Trophoblast cell (in vitro differentiated cells and primary cell): ENCODE data around the gene GRID1.
A peak's percentile ranks its signal among the peaks of the same experiment; 100 is the strongest.

Experiments
- DNase-seq, 2 donors: peaks; one replicate each; pipeline ENCODE4 v3.0.0-alpha.2; 2016
- H2AFZ ChIP-seq: 2 replicates; pipeline ENCODE4 v1.6.1; 2013; ENCODE audit warnings: low read length, moderate library complexity, mild to moderate bottlenecking; ENCODE audit not compliant: insufficient read depth, poor library complexity
- H2AK5ac ChIP-seq: 2 replicates; pipeline ENCODE4 v1.6.1; 2013; ENCODE audit warnings: mild to moderate bottlenecking, low read length
- H2BK120ac ChIP-seq: 2 replicates; pipeline ENCODE4 v1.6.1; 2013; ENCODE audit warnings: low read length, mild to moderate bottlenecking, moderate library complexity; ENCODE audit not compliant: insufficient read depth, poor library complexity
- H2BK12ac ChIP-seq: 2 replicates; pipeline ENCODE4 v1.6.1; 2013; ENCODE audit warnings: mild to moderate bottlenecking, low read length, moderate library complexity
- H2BK5ac ChIP-seq: 2 replicates; pipeline ENCODE4 v1.6.1; 2013; ENCODE audit warnings: low read length, low read depth, moderate library complexity, mild to moderate bottlenecking; ENCODE audit not compliant: poor library complexity
- H3K14ac ChIP-seq: 2 replicates; pipeline ENCODE4 v1.6.1; 2013; ENCODE audit warnings: mild to moderate bottlenecking, low read length
- H3K18ac ChIP-seq: 2 replicates; pipeline ENCODE4 v1.6.1; 2013; ENCODE audit warnings: mild to moderate bottlenecking, low read length
- H3K23ac ChIP-seq: 2 replicates; pipeline ENCODE4 v1.6.1; 2013; ENCODE audit warnings: low read length
- H3K27ac ChIP-seq: 2 replicates; pipeline ENCODE4 v1.5.1; 2013; ENCODE audit warnings: low read depth, mild to moderate bottlenecking, inconsistent platforms, low read length, moderate library complexity
- H3K27me3 ChIP-seq: 2 replicates; pipeline ENCODE4 v1.6.1; 2013; ENCODE audit warnings: inconsistent platforms, mild to moderate bottlenecking, low read length, moderate library complexity; ENCODE audit not compliant: insufficient read depth
- H3K36me3 ChIP-seq, 2 experiments: 1 replicate in 1 of 2; 2 replicates in 1 of 2; pipeline ENCODE4 v1.6.1; 2013; ENCODE audit warnings: low read length in 2 of 2, mild to moderate bottlenecking in 2 of 2, moderate library complexity in 1 of 2; ENCODE audit not compliant: insufficient read depth in 2 of 2, control insufficient read depth in 1 of 2
- H3K4ac ChIP-seq: 2 replicates; pipeline ENCODE4 v1.6.1; 2013; ENCODE audit warnings: low read depth, mild to moderate bottlenecking, low read length, moderate library complexity
- H3K4me1 ChIP-seq, 2 experiments: 1 replicate in 1 of 2; 2 replicates in 1 of 2; pipeline ENCODE4 v1.6.1; 2013; ENCODE audit warnings: low read length in 2 of 2, mild to moderate bottlenecking in 2 of 2, moderate library complexity in 1 of 2; ENCODE audit not compliant: insufficient read depth in 2 of 2, control insufficient read depth in 1 of 2
- H3K4me2 ChIP-seq: 2 replicates; pipeline ENCODE4 v1.6.1; 2013; ENCODE audit warnings: inconsistent platforms, mild to moderate bottlenecking, low read length, moderate library complexity
- H3K4me3 ChIP-seq: 2 replicates; pipeline ENCODE4 v1.5.1; 2013; ENCODE audit warnings: mild to moderate bottlenecking, low read depth, low read length, inconsistent platforms
- H3K79me1 ChIP-seq: one replicate; pipeline ENCODE4 v1.6.1; 2013; ENCODE audit warnings: low read length
- H3K79me2 ChIP-seq: 2 replicates; pipeline ENCODE4 v1.6.1; 2013; ENCODE audit warnings: low read length, mild to moderate bottlenecking; ENCODE audit not compliant: control insufficient read depth, insufficient read depth, poor library complexity
- H3K9ac ChIP-seq: 2 replicates; pipeline ENCODE4 v1.6.1; 2013; ENCODE audit warnings: mild to moderate bottlenecking, low read length
- H3K9me3 ChIP-seq: 2 replicates; pipeline ENCODE4 v1.6.1; 2013; ENCODE audit warnings: low read depth, mild to moderate bottlenecking, control low read depth, inconsistent platforms, low read length; ENCODE audit not compliant: insufficient read depth
- H4K12ac ChIP-seq: 2 replicates; pipeline ENCODE4 v1.6.1; 2013; ENCODE audit warnings: low read depth, mild to moderate bottlenecking, low read length, moderate library complexity
- H4K8ac ChIP-seq: 2 replicates; pipeline ENCODE4 v1.6.1; 2013; ENCODE audit warnings: low read depth, mild to moderate bottlenecking, low read length, moderate library complexity
- H4K91ac ChIP-seq: one replicate; pipeline ENCODE4 v1.6.1; 2013; ENCODE audit warnings: low read depth, mild to moderate bottlenecking, low read length, moderate library complexity
- WGBS: extraction: QIAGEN DNeasy Blood & Tissue Kit; methylation state at CpG from one replicate; pipeline ENCODE4 v1.1.7; 2013; ENCODE audit warnings: missing lambda C conversion rate; ENCODE audit not compliant: insufficient read length, insufficient coverage; ENCODE audit errors: extremely low coverage; 5-methylcytosine and 5-hydroxymethylcytosine counted together

GRID1 gene

GRCh38 chr10:86343761-86344160, 22.8 kb downstream of the GRID1 start:
- Histone ChIP-seq H3K9ac (no peak overlapping the region), H2AFZ (no peak overlapping the region), H3K27ac (no peak overlapping the region), H3K9me3 (peaks cover 1% of the 10 kb centered on the region), H2BK120ac (no peak overlapping the region), H3K79me2 (no peaks in the 10 kb centered on the region), H4K91ac (no peak overlapping the region), H4K8ac (no peak overlapping the region), H3K4ac (no peak overlapping the region), H3K4me2 (no peak overlapping the region), H3K4me3 (no peak overlapping the region), H4K12ac (no peak overlapping the region), H3K27me3 (no peaks in the 10 kb centered on the region), H2BK12ac (no peak overlapping the region), H2BK5ac (no peak overlapping the region), H3K14ac (no peak overlapping the region), H3K36me3 (no peaks in the 10 kb centered on the region), H3K23ac (no peak overlapping the region), H3K18ac (no peak overlapping the region), H3K79me1 (no peaks in the 10 kb centered on the region), H3K4me1 (peaks cover 2 to 12% of the 10 kb centered on the region in 2 experiments), H2AK5ac (no peak overlapping the region)
- no CpG with 5 or more reads among the region's 7 CpGs for WGBS
- no peak for DNase-seq

GRCh38 chr10:86342111-86342863, 24.3 kb downstream of the GRID1 start:
- no peaks in the 10 kb centered on the region for H3K79me2 ChIP-seq
- no peak overlapping the region for H3K14ac ChIP-seq
- H3K27ac ChIP-seq: no peak overlapping the region
- H2AK5ac ChIP-seq: no peak overlapping the region
- H3K27me3 ChIP-seq: no peaks in the 10 kb centered on the region
- no peaks in the 10 kb centered on the region for H3K79me1 ChIP-seq
- H3K23ac ChIP-seq: no peak overlapping the region
- no peak overlapping the region for H3K4me2 ChIP-seq
- H2AFZ ChIP-seq: no peak overlapping the region
- H3K36me3 ChIP-seq: no peaks in the 10 kb centered on the region
- H3K9me3 ChIP-seq: peaks cover 1% of the 10 kb centered on the region
- no CpG with 5 or more reads among the region's 11 CpGs for WGBS
- no peak overlapping the region for H2BK120ac ChIP-seq
- H3K4ac ChIP-seq: no peak overlapping the region
- no peak overlapping the region for H4K91ac ChIP-seq
- H3K4me1 ChIP-seq: peaks cover 2 to 12% of the 10 kb centered on the region in 2 experiments
- H3K18ac ChIP-seq: no peak overlapping the region
- no peak overlapping the region for H3K4me3 ChIP-seq
- H2BK12ac ChIP-seq: no peak overlapping the region
- DNase-seq: no peak
- no peak overlapping the region for H4K8ac ChIP-seq
- H2BK5ac ChIP-seq: no peak overlapping the region
- no peak overlapping the region for H3K9ac ChIP-seq
- H4K12ac ChIP-seq: no peak overlapping the region

DNA sequence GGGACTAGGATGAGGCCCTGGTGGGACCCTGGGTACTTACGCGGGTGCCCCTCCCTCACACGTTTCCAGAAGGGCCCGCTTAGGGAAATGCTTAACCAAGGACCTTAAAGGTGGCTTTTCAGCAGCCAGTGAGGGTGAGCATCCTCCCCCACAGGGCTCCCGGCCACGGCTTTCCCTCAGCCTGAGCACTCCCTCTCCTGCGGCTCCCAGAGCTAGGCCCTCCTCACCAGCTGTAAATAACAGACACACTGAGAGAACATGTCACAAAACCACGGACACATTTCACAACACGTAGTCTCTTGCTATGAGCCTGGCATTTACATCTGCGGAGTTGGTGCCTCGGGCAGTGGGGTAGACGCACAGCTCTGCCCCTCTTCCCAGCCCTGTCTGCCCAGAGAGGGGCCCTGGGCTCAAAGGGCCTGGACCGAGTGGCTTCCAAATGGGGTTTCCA, 25.2 kb downstream of the GRID1 start:
- H4K8ac ChIP-seq: no peak overlapping the region
- WGBS: no CpG with 5 or more reads among the region's 13 CpGs
- no peak overlapping the region for H3K9ac ChIP-seq

DNA sequence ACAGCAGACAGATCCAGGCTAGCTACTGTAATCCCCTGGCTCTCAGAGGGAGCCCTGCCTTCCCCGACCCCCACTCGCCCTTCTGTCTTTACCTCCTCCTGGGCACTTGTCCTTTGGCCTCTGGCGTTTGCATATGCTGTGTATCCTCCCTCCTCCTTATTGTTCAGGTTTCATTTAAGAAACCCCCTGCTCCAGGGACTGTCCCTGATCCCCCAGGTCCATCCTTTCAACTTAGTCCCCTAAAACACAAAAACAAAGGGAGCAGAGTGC, 25.7 kb downstream of the GRID1 start:
- DNase-seq: no peak
- Histone ChIP-seq H2BK5ac (no peak overlapping the region), H3K27ac (no peak overlapping the region), H2AK5ac (no peak overlapping the region), H3K18ac (no peak overlapping the region), H3K23ac (no peak overlapping the region), H3K27me3 (no peaks in the 10 kb centered on the region), H4K8ac (no peak overlapping the region), H4K91ac (no peak overlapping the region), H2BK12ac (no peak overlapping the region), H4K12ac (no peak overlapping the region), H3K79me2 (no peaks in the 10 kb centered on the region), H3K79me1 (no peaks in the 10 kb centered on the region), H3K36me3 (no peaks in the 10 kb centered on the region), H3K9ac (no peak overlapping the region), H3K4me3 (no peak overlapping the region), H3K9me3 (peaks cover 1% of the 10 kb centered on the region), H3K4me2 (no peak overlapping the region), H2BK120ac (no peak overlapping the region), H3K4ac (no peak overlapping the region), H3K4me1 (peaks cover under 1 to 3% of the 10 kb centered on the region in 2 experiments), H2AFZ (no peak overlapping the region), H3K14ac (no peak overlapping the region)
- no CpG with 5 or more reads among the region's 3 CpGs for WGBS

More for the DNA sequence above, 25.2 kb downstream of the GRID1 start:
- H3K27ac ChIP-seq: no peak overlapping the region
- no peak overlapping the region for H2BK5ac ChIP-seq
- H3K14ac ChIP-seq: no peak overlapping the region
- no peak overlapping the region for H3K4me2 ChIP-seq
- no peaks in the 10 kb centered on the region for H3K79me2 ChIP-seq
- H3K27me3 ChIP-seq: no peaks in the 10 kb centered on the region
- H3K4me3 ChIP-seq: no peak overlapping the region
- no peak overlapping the region for H4K12ac ChIP-seq
- H3K4me1 ChIP-seq: peaks cover 2 to 7% of the 10 kb centered on the region in 2 experiments
- H3K23ac ChIP-seq: no peak overlapping the region
- no peaks in the 10 kb centered on the region for H3K36me3 ChIP-seq
- H2BK12ac ChIP-seq: no peak overlapping the region
- H3K9me3 ChIP-seq: peaks cover 1% of the 10 kb centered on the region
- no peak overlapping the region for H2AFZ ChIP-seq
- H2AK5ac ChIP-seq: no peak overlapping the region
- peak in 1 of 2 donors; percentile 13 for DNase-seq
- no peak overlapping the region for H4K91ac ChIP-seq
- H2BK120ac ChIP-seq: no peak overlapping the region
- H3K18ac ChIP-seq: no peak overlapping the region
- no peak overlapping the region for H3K4ac ChIP-seq
- H3K79me1 ChIP-seq: no peaks in the 10 kb centered on the region
